ENCODE results near the gene CCDC90B. TPM values are rescaled to one million over a fixed set of nuclear protein-coding genes. Genes with fewer than 3 reads are reported as not detected.
"Not testable (repeated sequence)": the region's sequence is repeated elsewhere in the genome, so short reads cannot be mapped to it uniquely, and the experiment has no call there.

Gene CCDC90B
- total and polyA plus RNA-seq, 11 donors: 17.9 to 31.7 (median 26.7) TPM

DNA sequence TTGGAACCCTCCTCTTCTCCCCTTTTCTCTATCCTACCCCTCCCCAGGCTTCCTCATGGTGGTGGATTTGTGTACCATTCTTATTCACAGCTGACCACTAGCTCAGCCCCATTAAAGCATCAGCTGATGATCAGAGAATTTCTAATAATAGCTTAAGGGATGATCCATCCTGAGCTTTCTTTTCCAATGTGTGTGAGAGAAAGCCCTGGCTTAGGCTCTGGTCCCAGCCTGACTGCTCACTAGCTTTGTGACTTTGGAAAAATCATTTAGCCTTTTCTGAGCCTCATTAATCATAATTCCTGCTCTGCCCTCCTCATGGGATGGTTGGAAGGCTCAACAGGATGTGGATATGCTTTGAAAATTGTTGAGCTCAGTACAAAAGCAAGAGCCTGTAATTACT is 26.3 kb upstream of the CCDC90B start:
- intact Hi-C loops (cut with DNase I): loop anchor here in 1 of 10 donors (5.0 kb wide), 1 partner anchor 500 kb away; no protein-coding TSS in a partner anchor

DNA sequence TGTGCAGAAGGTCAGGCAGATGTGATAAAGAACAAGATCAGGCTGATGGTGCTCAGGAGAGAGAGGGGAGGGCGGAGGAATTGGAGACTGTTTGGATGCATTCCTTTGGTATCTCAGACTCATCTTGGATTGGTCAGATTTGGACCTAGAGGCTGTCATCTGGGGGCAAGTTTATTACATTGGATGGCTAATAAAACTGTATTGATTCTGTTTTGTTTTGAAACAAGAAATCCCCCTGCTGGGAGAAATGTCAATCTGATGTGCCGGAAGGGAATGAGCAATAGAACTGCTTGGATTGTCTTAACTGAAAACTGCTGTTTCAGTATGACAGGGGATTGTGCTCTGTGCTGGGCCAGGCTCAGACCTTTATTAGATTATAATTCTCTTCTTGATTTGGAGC is 25.5 kb upstream of the CCDC90B start:
- H3K27me3 ChIP-seq: no peaks in the 10 kb centered on the region
- no peak overlapping the region for H3K27ac ChIP-seq
- H3K4me1 ChIP-seq: no peaks in the 10 kb centered on the region
- H3K9me3 ChIP-seq: no peaks in the 10 kb centered on the region
- no peaks in the 10 kb centered on the region for H3K36me3 ChIP-seq
- intact Hi-C loops (cut with DNase I): loop anchor here in 1 of 10 donors (5.0 kb wide), 1 partner anchor 501 kb away; no protein-coding TSS in a partner anchor
- DNase-seq (no peak), ATAC-seq (no peak)
- H3K4me3 ChIP-seq: no peak overlapping the region
- no peak for TF ChIP-seq POLR2A (IDR thresholded peaks at IDR 0.05)
- TF ChIP-seq, protein P1, sequence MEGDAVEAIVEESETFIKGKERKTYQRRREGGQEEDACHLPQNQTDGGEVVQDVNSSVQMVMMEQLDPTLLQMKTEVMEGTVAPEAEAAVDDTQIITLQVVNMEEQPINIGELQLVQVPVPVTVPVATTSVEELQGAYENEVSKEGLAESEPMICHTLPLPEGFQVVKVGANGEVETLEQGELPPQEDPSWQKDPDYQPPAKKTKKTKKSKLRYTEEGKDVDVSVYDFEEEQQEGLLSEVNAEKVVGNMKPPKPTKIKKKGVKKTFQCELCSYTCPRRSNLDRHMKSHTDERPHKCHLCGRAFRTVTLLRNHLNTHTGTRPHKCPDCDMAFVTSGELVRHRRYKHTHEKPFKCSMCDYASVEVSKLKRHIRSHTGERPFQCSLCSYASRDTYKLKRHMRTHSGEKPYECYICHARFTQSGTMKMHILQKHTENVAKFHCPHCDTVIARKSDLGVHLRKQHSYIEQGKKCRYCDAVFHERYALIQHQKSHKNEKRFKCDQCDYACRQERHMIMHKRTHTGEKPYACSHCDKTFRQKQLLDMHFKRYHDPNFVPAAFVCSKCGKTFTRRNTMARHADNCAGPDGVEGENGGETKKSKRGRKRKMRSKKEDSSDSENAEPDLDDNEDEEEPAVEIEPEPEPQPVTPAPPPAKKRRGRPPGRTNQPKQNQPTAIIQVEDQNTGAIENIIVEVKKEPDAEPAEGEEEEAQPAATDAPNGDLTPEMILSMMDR (IDR thresholded peaks at IDR 0.05): no peak
- WGBS, 4 donors: 85 to 96% (median 91%) methylated on average over 2 of the region's 2 CpGs

More for the DNA sequence above, 26.3 kb upstream of the CCDC90B start:
- ATAC-seq: no peak
- no peak for DNase-seq
- Histone ChIP-seq H3K27me3 (no peaks in the 10 kb centered on the region), H3K36me3 (no peaks in the 10 kb centered on the region), H3K4me1 (no peaks in the 10 kb centered on the region), H3K9me3 (no peaks in the 10 kb centered on the region), H3K27ac (no peak overlapping the region), H3K4me3 (no peak overlapping the region)
- no peak for TF ChIP-seq POLR2A (IDR thresholded peaks at IDR 0.05)
- TF ChIP-seq, protein P1 (IDR thresholded peaks at IDR 0.05): no peak

- intact Hi-C loops (cut with DNase I): loop anchor here in 1 of 10 donors (5.0 kb wide), 1 partner anchor 502 kb away; no protein-coding TSS in a partner anchor
- Histone ChIP-seq H3K4me1 (no peaks in the 10 kb centered on the region), H3K36me3 (no peaks in the 10 kb centered on the region), H3K4me3 (no peak overlapping the region), H3K9me3 (no peaks in the 10 kb centered on the region), H3K27ac (no peak overlapping the region), H3K27me3 (no peaks in the 10 kb centered on the region)
- DNase-seq: no peak
- TF ChIP-seq, protein P1 (IDR thresholded peaks at IDR 0.05): no peak
- no peak for TF ChIP-seq POLR2A (IDR thresholded peaks at IDR 0.05)
- ATAC-seq: no peak
These were observed 24.6 kb upstream of the CCDC90B start for GRCh38 chr11:83310718-83311117.

- H3K9me3 ChIP-seq; H3K4me1 ChIP-seq; DNase-seq; H3K36me3 ChIP-seq; H3K4me3 ChIP-seq; H3K27ac ChIP-seq; intact Hi-C loops (cut with DNase I); H3K27me3 ChIP-seq; ATAC-seq: not testable (repeated sequence)
- WGBS, 4 donors: 94 to 100% (median 97%) methylated on average over 1 of the region's 1 CpG
These were observed 22.4 kb upstream of the CCDC90B start for GRCh38 chr11:83308536-83308935.
